Erythroblast (primary cell): ENCODE data around the gene NME7.

Experiments
- GATA1 ChIP-seq: IDR thresholded peaks from 2 replicates; pipeline ENCODE4 v1.6.1; 2011; ENCODE audit warnings: low read depth, mild to moderate bottlenecking, control low read depth, low read length, moderate library complexity
- POLR2A ChIP-seq: IDR thresholded peaks from 2 replicates; pipeline ENCODE4 v1.6.1; 2011; ENCODE audit warnings: mild to moderate bottlenecking, low read length

GRCh38 chr1:169103002-169103401, 264.6 kb downstream of the NME7 start:
- no peak for TF ChIP-seq POLR2A
- no peak for TF ChIP-seq GATA1
